Measurements from ENCODE around the gene KIAA0930. TPM values are rescaled to one million over a fixed set of nuclear protein-coding genes. Genes with fewer than 3 reads are reported as not detected.

Gene KIAA0930
- total RNA-seq, 1 experiment from 2014 or later, result 131 TPM

GRCh38 chr22:45242778-45243191, 2.1 kb upstream of the KIAA0930 start:
- no peak for DNase-seq (ENCODE audit: low read depth)
- in situ Hi-C loops (cut with HindIII; ENCODE audit: low pct_unique_long_range_greater_than_20kb, low sequenced_read_pairs), result no loop called here

- no peak for DNase-seq (ENCODE audit: low read depth)
- in situ Hi-C loops (cut with HindIII; ENCODE audit: low pct_unique_long_range_greater_than_20kb, low sequenced_read_pairs), result no loop called here
These were observed 437 bp downstream of the KIAA0930 start for GRCh38 chr22:45240104-45240809.

- in situ Hi-C loops (cut with HindIII; ENCODE audit: low pct_unique_long_range_greater_than_20kb, low sequenced_read_pairs), result no loop called here
- no peak for DNase-seq (ENCODE audit: low read depth)
These were observed 1.0 kb downstream of the KIAA0930 start for GRCh38 chr22:45239681-45240051.

GRCh38 chr22:45238957-45239680, 1.6 kb downstream of the KIAA0930 start:
- in situ Hi-C loops (cut with HindIII; ENCODE audit: low pct_unique_long_range_greater_than_20kb, low sequenced_read_pairs), result no loop called here
- DNase-seq (ENCODE audit: low read depth), result no peak

GRCh38 chr22:45238076-45238956, 2.4 kb downstream of the KIAA0930 start:
- in situ Hi-C loops (cut with HindIII; ENCODE audit: low pct_unique_long_range_greater_than_20kb, low sequenced_read_pairs), result no loop called here

GRCh38 chr22:45237065-45237990, 3.4 kb downstream of the KIAA0930 start:
- in situ Hi-C loops (cut with HindIII; ENCODE audit: low pct_unique_long_range_greater_than_20kb, low sequenced_read_pairs), result no loop called here
- DNase-seq (ENCODE audit: low read depth), result peak; percentile 57

More at GRCh38 chr22:45238076-45238956, 2.4 kb downstream of the KIAA0930 start:
- no peak for DNase-seq (ENCODE audit: low read depth)

- in situ Hi-C loops (cut with HindIII; ENCODE audit: low pct_unique_long_range_greater_than_20kb, low sequenced_read_pairs), result no loop called here
- DNase-seq (ENCODE audit: low read depth), result no peak
These were observed 4.8 kb downstream of the KIAA0930 start for GRCh38 chr22:45235851-45236342.

- DNase-seq (ENCODE audit: low read depth), result no peak
- in situ Hi-C loops (cut with HindIII; ENCODE audit: low pct_unique_long_range_greater_than_20kb, low sequenced_read_pairs), result no loop called here
These were observed 5.5 kb downstream of the KIAA0930 start for GRCh38 chr22:45235101-45235777.

GRCh38 chr22:45233827-45234226, 6.9 kb downstream of the KIAA0930 start:
- in situ Hi-C loops (cut with HindIII; ENCODE audit: low pct_unique_long_range_greater_than_20kb, low sequenced_read_pairs), result no loop called here
- DNase-seq (ENCODE audit: low read depth), result no peak

GRCh38 chr22:45233386-45233785, 7.3 kb downstream of the KIAA0930 start:
- DNase-seq (ENCODE audit: low read depth), result no peak
- in situ Hi-C loops (cut with HindIII; ENCODE audit: low pct_unique_long_range_greater_than_20kb, low sequenced_read_pairs), result no loop called here

- in situ Hi-C loops (cut with HindIII; ENCODE audit: low pct_unique_long_range_greater_than_20kb, low sequenced_read_pairs), result no loop called here
- DNase-seq (ENCODE audit: low read depth), result no peak
These were observed 9.4 kb downstream of the KIAA0930 start for GRCh38 chr22:45231293-45231692.

- no peak for DNase-seq (ENCODE audit: low read depth)
- in situ Hi-C loops (cut with HindIII; ENCODE audit: low pct_unique_long_range_greater_than_20kb, low sequenced_read_pairs), result no loop called here
These were observed 10.5 kb downstream of the KIAA0930 start for GRCh38 chr22:45230026-45230721.

GRCh38 chr22:45229181-45229580, 11.5 kb downstream of the KIAA0930 start:
- in situ Hi-C loops (cut with HindIII; ENCODE audit: low pct_unique_long_range_greater_than_20kb, low sequenced_read_pairs), result no loop called here
- DNase-seq (ENCODE audit: low read depth), result no peak

GRCh38 chr22:45228401-45228754, 12.3 kb downstream of the KIAA0930 start:
- in situ Hi-C loops (cut with HindIII; ENCODE audit: low pct_unique_long_range_greater_than_20kb, low sequenced_read_pairs), result no loop called here
- DNase-seq (ENCODE audit: low read depth), result no peak

- DNase-seq (ENCODE audit: low read depth), result no peak
- in situ Hi-C loops (cut with HindIII; ENCODE audit: low pct_unique_long_range_greater_than_20kb, low sequenced_read_pairs), result no loop called here
These were observed 12.9 kb downstream of the KIAA0930 start for GRCh38 chr22:45227645-45228400.

- in situ Hi-C loops (cut with HindIII; ENCODE audit: low pct_unique_long_range_greater_than_20kb, low sequenced_read_pairs), result no loop called here
- peak; percentile 58 for DNase-seq (ENCODE audit: low read depth)
These were observed 14.0 kb downstream of the KIAA0930 start for GRCh38 chr22:45226503-45227186.

Data from Caki2 (cell line).